T1000 (cell line): ENCODE measurements around the gene CENPX.

Source experiments
- DNase-seq: peaks from one replicate; lab custom pipeline; 2025; ENCODE audit warnings: mixed read lengths; lab: John Stamatoyannopoulos, UW

The CENPX gene

GRCh38 chr17:82022310-82022980, at the start of gene CENPX:
CENPX (minus strand) TSS chr17:82022878; CDS start chr17:82022861, 17 bp downstream.
- no peak for DNase-seq

DNA sequence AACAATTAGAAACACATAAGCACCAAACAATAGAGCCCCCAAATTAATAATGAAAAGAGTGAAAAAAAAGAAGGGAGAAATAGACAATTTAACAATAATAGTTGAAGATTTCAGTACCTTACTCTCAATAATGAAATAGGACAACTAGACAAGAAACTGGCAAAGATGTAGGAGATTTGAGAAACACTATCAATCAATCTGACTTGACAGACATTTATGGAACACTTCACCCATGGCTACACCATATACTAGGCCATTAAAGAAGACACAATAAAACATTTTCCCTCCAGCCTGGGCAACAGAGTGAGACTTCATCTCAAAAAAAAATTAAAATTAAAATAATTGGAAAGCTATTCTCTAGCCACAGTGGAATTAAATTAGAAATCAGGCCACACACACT, 47.9 kb upstream of the CENPX start:
- no peak for DNase-seq

- peak; percentile 34 for DNase-seq
Measured at GRCh38 chr17:82065638-82066303, 43.1 kb upstream of the CENPX start, which contains the start of gene DUS1L. DUS1L (minus strand) TSS chr17:82065804; CDS start chr17:82065059, 745 bp downstream.

DNA sequence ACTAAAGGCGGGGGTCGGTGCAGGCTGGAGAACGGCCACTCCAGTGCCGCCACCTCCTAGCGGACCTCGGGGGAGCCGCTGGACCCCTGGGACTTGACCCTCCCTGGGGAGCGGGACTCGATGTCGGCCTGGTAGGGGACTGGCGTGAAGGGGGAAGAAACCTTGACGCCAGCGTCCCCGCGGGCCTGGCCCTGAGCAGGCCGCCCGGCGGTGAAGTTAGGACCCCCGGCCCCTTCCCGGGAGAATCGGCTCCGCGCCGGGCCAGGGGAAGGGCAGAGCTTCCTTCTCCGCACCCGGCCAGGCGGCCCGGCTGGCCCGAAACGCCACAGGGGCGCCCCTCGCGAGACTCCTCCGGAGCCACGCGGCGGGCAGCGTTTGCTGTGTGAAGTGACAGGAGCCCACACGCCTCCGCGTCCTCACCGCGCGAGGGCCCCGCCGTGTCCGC, 42.5 kb upstream of the CENPX start:
- DNase-seq = no peak

- DNase-seq = no peak
Measured at GRCh38 chr17:82064433-82065192, 41.9 kb upstream of the CENPX start.

DNA sequence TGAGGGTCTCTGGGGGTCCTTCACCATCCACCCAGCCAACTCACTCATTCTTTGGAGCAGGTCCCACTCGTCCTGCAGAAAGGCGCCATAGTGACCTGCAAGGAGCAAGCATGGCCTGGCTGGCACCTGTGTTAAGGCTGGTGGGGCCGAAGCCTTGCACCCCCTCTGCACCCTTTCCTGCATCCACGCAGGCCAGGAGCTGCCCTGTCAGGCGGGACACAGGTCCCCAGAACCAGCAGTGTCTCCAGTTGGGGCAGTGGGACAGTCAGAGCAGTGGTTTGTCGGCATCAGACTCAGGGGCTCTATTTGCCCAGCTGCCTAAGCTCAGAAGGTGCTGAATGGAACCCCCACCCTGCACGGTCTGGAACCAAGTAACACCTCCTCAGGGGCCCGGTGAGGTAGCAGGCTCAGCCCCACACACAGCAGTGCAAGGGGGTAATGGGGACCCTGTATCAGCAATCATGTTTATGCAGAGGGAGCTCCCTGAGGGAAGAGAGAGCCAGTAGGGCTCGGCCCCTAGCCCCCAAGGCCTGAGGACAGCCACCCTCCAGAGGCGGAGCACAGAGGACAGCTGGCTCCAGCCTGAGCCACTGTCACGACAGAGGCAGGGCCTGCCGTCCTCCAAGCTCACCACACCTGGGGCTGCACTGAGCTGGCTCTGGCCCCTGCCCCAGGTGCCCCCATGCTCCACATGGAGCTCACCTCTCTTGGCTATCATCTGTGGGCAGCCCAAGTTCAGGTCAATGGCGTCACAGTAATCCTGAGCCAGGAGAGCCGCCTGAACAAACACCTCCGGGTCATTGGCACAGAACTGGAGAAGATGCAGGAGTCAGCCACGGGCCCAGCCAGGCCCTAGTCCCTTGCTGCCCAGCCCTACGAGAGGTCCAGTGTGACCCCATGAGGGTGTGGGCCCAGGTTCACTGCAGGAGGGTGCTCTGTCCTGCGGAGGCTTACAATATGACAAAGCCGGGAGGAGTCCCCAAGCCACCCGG, 41.0 kb upstream of the CENPX start:
- no peak for DNase-seq

DNA sequence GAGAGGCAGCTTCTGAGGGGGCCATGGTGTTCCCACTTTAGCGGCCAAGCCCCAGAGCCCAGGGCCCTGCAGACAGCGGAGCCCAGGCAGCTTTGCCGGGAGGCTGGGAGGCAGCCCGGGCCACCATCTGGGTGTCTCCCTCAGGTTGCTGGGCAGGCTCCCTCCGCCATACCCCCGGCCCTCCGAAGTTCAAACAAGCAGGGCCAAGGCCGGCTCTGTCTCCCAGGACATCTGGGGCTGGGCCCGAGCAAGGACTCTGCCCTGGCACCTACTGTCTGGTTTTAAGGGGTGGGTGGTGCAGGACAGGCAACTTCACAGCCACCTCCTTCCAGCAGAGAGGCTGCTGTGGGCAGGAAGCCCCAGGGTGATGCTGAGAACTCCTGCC, 40.3 kb upstream of the CENPX start:
- DNase-seq = no peak

DNA sequence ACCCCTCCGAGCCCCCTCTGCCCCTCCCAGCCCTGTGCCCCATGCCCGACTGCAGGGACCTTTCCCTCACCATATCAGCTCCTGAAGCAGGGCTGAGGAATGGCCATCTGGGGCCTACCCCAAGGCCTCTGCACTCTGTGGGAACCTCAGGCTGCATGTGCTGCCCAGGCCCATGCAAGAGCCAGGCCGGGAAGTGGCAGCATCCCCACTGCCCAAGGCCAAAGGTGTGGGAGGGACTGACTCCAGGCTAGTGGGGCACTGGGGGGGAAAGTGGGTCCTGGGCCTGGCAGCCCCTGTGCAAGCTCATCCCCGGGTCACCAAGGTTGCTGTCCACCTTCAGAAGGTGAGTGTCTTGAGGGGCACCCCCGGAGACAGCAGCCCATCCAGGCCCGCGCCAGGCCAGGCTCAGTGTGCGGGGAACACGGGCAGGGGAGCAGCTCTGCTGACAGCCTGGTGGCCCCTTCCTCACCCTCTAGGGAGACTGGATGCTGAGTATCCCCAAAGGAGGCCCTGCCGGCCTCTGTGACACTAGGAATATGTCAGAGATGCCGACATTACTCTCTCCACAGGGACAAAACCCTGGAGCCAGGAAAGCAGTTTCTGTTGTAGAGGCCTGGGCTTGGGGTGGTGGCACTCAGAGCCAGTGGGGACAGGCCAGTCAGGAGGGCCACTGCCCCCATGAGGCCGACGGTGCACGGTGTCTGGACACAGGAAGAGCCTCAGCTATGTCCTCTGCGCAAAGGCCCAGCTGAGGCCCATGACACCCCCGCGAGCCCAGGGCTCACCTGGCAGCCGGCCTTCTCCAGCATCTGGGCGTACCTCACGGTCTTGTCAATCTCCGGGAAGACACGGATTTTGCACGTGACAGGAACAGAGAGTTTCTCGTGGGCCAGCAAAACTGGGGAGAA, 39.7 kb upstream of the CENPX start:
- no peak for DNase-seq

DNA sequence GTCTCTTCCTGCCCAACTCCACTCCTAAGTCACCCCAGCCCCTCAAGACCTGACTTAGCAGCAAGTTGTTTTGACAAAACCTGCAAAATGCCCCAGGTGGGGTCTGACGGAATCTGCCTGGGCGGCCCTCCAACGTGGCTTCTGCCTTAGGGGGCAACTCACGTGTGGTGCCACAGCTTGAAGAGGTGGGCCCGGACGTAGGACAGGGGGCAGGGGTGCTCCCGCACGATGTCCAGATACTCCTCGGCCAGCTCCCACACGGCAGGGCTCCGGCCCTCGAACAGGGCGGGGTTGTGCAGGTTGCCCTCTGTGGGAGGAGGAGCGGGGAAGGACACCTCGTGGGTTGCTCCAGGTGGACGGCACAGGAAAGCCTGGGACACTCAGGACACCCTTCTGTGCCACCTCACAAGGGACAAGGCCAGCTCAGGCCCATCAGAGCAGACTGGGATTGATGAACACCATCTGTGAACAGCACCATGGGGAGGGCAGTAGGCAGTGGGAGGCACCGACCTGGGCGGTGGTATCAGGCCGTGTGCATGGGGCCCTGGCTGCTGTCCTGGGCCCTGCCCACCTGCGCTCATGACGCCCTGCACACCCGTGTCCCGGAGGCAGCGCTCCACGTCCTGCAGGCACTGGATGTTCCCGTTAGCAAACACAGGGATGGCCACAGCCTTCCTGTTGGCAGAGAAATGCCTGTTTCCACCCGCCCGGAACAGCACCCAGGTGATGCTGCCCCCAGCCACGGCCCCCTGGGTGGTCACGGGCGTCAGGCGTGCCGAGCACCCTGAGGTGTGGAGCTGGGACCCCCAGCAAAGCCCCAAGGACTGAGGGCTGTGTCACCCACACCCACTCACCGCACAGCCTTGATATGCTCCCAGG, 38.6 kb upstream of the CENPX start:
- DNase-seq = no peak

DNA sequence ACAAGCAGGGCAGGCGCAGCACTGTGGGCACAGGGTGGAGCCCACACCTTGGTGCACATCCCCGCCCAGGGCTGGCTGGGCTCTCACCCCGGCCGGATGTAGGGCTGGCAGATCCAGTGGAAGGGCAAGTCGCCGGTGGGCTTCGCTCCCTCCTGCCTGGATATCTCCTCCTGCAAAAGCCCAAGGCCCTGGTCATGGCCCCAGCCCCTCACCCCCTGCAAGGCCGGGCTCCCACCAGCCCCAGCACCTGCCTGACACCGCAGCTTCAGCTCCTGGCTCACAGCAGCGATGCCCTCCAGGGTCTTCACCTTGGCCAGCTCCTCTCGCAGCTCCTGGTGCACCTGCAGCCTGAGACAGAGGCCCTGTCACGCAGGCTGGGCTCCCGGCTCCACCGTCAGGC, 37.9 kb upstream of the CENPX start:
- no peak for DNase-seq

- no peak for DNase-seq
Measured at GRCh38 chr17:82060001-82060380, 37.3 kb upstream of the CENPX start.

GRCh38 chr17:82059272-82060000, 36.8 kb upstream of the CENPX start:
- DNase-seq = no peak

GRCh38 chr17:82058855-82059249, 36.2 kb upstream of the CENPX start:
- DNase-seq = no peak

- no peak for DNase-seq
Measured at GRCh38 chr17:82058230-82058854, 35.7 kb upstream of the CENPX start.

DNA sequence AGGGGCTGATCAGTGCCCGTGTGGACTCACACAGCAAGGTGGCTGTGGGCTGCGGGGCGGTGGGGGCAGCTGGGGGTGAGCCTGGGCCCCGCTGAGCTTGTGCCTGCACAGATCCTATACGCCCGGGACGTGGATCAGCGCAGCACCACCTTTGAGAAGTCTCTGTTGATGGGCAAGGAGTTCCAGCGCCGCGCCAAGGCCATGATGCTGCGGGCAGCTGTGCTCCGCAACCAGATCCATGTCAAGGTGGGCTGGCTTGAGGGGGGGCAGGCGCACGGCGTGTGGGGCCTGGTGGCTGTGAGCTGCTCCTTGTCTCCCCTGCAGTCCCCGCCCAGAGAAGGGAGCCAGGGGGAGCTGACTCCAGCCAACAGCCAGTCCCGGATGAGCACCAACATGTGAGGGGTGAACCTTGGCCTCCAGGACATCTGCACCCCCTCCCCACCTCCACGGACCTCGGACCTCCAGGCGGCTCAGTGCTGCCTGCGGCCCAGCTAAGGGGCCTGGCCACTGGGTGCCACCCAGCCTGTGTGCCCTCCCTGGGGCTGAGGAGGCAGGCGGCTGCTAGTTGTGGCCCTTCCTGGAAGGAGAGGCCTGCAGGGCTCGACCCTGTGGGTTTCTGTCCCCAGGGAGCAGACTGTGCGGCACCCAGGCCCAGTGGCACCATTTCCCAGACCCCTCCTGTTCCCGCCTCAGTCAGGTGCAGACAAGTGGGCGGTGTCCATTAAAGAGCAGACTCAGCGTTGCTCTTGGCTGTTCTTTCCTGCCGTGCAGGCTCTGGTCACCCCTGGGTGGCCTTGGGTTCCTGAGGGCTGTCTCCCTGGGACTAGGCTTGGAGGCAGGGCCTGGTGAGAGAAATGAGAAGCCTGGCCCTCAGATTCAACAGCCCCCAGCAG, 34.3 kb upstream of the CENPX start:
- no peak for DNase-seq

- no peak for DNase-seq
Measured at GRCh38 chr17:82055965-82056728, 33.5 kb upstream of the CENPX start.
